GM06990 (cell line): ENCODE data around the gene MEOX2.

ENCODE experiments used
- DNase-seq: peaks from one replicate; pipeline ENCODE4 v3.0.0-alpha.2; 2011; ENCODE audit not compliant: insufficient read length; ENCODE audit errors: extremely low read depth
- H3K27me3 ChIP-seq: replicated peaks from 2 replicates; pipeline ENCODE4 v1.6.0; 2011; ENCODE audit warnings: low read length; ENCODE audit not compliant: control insufficient read depth, insufficient read depth
- H3K36me3 ChIP-seq: 2 replicates; pipeline ENCODE4 v1.5.1; 2011; ENCODE audit warnings: low read length; ENCODE audit not compliant: control insufficient read depth, insufficient read depth
- H3K4me3 ChIP-seq: replicated peaks from 2 replicates; pipeline ENCODE4 v1.5.1; 2011; ENCODE audit warnings: low read depth, mild to moderate bottlenecking, control low read depth, low read length
- TF ChIP-seq, protein P1 (sequence below): IDR thresholded peaks from 2 replicates; pipeline ENCODE4 v1.5.1; 2011; ENCODE audit warnings: low read length, control low read depth, mild to moderate bottlenecking, inconsistent platforms; ENCODE audit not compliant: insufficient read depth, poor library complexity, severe bottlenecking

MEOX2 gene

DNA sequence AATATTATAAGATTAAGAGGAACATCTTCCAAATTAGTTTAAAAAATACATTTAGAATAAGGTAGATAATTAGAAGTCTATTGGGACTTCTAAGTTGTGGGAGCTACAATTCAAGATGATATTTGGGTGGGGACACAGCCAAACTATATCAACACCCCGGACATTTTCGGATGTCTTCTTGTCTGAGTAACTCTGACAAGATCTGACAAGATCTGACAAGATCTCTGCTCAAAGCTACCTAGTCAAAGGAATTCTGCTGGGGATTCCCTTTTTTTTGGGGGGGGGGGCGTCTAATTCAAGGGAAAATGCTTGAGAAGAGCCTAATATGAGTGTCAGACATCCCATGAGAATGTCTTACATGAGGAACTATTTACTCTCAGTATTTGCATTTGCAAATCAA is 119.4 kb downstream of the MEOX2 start:
- no peaks in the 10 kb centered on the region for H3K27me3 ChIP-seq
- no peak for DNase-seq
- no peak overlapping the region for H3K4me3 ChIP-seq
- H3K36me3 ChIP-seq = no peaks in the 10 kb centered on the region
- TF ChIP-seq, protein P1, sequence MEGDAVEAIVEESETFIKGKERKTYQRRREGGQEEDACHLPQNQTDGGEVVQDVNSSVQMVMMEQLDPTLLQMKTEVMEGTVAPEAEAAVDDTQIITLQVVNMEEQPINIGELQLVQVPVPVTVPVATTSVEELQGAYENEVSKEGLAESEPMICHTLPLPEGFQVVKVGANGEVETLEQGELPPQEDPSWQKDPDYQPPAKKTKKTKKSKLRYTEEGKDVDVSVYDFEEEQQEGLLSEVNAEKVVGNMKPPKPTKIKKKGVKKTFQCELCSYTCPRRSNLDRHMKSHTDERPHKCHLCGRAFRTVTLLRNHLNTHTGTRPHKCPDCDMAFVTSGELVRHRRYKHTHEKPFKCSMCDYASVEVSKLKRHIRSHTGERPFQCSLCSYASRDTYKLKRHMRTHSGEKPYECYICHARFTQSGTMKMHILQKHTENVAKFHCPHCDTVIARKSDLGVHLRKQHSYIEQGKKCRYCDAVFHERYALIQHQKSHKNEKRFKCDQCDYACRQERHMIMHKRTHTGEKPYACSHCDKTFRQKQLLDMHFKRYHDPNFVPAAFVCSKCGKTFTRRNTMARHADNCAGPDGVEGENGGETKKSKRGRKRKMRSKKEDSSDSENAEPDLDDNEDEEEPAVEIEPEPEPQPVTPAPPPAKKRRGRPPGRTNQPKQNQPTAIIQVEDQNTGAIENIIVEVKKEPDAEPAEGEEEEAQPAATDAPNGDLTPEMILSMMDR = no peak

DNA sequence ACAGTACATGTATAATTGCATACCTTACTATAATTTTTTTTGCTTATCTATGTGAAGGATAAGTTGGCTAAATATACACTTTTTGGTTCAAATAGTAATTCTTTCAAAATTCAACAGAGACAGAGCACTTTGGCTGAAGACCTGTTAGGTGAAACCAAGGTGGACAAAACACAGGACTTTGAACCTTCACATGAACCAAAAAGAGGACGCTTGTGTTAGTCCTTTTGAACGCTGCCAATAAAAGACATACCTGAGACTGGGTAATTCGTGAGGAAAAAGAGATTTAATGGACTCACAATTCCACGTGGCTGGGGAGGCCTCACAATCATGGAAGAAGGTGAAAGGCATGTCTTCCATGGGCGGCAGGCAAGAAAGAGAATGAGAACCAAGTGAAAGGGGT is 120.0 kb downstream of the MEOX2 start:
- H3K36me3 ChIP-seq = no peaks in the 10 kb centered on the region
- TF ChIP-seq, protein P1 = no peak

DNA sequence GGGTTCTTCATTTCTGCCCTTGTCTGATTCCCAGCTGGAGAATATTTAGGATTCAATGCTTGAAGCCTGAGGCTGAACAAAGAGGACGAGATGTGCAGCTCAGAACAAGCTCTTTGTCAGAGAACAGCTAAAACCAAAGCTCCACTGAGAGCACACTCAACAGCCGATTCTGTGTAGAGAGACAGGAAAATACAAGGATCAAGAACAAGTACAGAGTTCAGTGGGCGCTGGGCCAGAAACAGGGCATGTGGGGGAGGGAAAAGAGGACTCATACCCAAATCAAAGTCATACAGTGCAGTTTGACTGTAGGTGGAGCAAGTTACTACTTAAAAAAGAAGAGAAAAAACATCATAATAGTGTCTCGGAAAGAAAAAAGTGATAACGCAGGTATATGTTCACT is 124.6 kb downstream of the MEOX2 start, which contains the start of gene AGMO:
AGMO (minus strand) TSS at position 181 of the 400 bp plus-strand sequence.
- Histone ChIP-seq H3K4me3 (no peak within 1 kb of the TSS), H3K27me3 (no peaks in the 10 kb centered on the region), H3K36me3 (no peaks in the 10 kb centered on the region)
- TF ChIP-seq, protein P1 = no peak
- no peak for DNase-seq

More for the DNA sequence above, 120.0 kb downstream of the MEOX2 start:
- no peak overlapping the region for H3K4me3 ChIP-seq
- DNase-seq = no peak
- no peaks in the 10 kb centered on the region for H3K27me3 ChIP-seq
